Measurements from ENCODE around the gene FUT6. TPM values are rescaled to one million over a fixed set of nuclear protein-coding genes. Genes with fewer than 3 reads are reported as not detected.
A peak's percentile ranks its signal among the peaks of the same experiment; 100 is the strongest.

FUT6 gene
- total RNA-seq, 4 donors from 2014 or later, result not detected

DNA sequence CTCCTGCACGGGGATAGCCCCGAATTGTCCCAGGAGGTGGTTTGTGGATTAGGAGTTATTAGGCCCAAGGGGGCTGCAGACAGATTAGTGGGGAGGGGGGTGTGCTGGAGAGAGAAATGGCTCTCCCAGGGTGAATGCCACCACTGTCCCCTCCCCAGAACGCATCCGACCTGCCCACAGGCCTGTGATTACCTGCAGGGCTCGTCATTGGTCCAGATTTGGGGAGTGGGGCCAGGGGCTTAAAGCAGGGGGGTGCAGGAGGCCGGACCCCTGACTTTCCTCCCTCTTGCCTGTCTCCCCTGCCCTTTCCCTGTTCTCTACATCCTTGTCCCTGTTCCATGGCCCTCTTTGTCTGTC, 33.4 kb downstream of the FUT6 start:
- WGBS, 2 donors, result 31 to 41% methylated on average over 6 of the region's 6 CpGs
- DNase-seq, result no peak

GRCh38 chr19:5805462-5806132, 33.9 kb downstream of the FUT6 start:
- TF ChIP-seq, protein P1, sequence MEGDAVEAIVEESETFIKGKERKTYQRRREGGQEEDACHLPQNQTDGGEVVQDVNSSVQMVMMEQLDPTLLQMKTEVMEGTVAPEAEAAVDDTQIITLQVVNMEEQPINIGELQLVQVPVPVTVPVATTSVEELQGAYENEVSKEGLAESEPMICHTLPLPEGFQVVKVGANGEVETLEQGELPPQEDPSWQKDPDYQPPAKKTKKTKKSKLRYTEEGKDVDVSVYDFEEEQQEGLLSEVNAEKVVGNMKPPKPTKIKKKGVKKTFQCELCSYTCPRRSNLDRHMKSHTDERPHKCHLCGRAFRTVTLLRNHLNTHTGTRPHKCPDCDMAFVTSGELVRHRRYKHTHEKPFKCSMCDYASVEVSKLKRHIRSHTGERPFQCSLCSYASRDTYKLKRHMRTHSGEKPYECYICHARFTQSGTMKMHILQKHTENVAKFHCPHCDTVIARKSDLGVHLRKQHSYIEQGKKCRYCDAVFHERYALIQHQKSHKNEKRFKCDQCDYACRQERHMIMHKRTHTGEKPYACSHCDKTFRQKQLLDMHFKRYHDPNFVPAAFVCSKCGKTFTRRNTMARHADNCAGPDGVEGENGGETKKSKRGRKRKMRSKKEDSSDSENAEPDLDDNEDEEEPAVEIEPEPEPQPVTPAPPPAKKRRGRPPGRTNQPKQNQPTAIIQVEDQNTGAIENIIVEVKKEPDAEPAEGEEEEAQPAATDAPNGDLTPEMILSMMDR (IDR thresholded peaks at IDR 0.05), result peak; percentile 25 to 77 (median 64)
- no peak for TF ChIP-seq POLR2A (IDR thresholded peaks at IDR 0.05)
- Histone ChIP-seq H3K4me1 (peaks cover 9 to 25% of the 10 kb centered on the region in 2 donors), H3K9me3 (no peaks in the 10 kb centered on the region), H3K27ac (peak overlapping the region in 1 of 3 donors; percentile 58), H3K36me3 (no peaks in the 10 kb centered on the region), H3K27me3 (peaks cover 3% of the 10 kb centered on the region), H3K4me3 (replicated peaks in 1 of 3) (peak overlapping the region in 1 of 3 donors; percentile 35)
- intact Hi-C loops (cut with DNase I), result loop anchor here (2.0 to 10.0 kb wide), 3 partner anchors 87 to 217 kb away; no protein-coding TSS in a partner anchor
- 1 to 7% methylated on average over 13 to 32 of the region's 46 CpGs for WGBS, 2 donors
- peak; percentile 79 to 82 for DNase-seq

More for the DNA sequence above, 33.4 kb downstream of the FUT6 start:
- intact Hi-C loops (cut with DNase I), result loop anchor here (5.0 to 10.0 kb wide), 2 partner anchors 159 to 216 kb away; no protein-coding TSS in a partner anchor
- Histone ChIP-seq H3K36me3 (no peaks in the 10 kb centered on the region), H3K4me1 (peaks cover 9 to 25% of the 10 kb centered on the region in 2 donors), H3K4me3 (replicated peaks in 1 of 3) (no peak overlapping the region), H3K27ac (no peak overlapping the region), H3K27me3 (peaks cover 3% of the 10 kb centered on the region), H3K9me3 (no peaks in the 10 kb centered on the region)
- no peak for TF ChIP-seq POLR2A (IDR thresholded peaks at IDR 0.05)
- TF ChIP-seq, protein P1 (IDR thresholded peaks at IDR 0.05), result peak in 2 of 6 experiments; percentile 5 to 8

GRCh38 chr19:5804516-5805461, 34.7 kb downstream of the FUT6 start, which contains the start of gene NRTN:
Gene NRTN, plus strand, starts transcription at chr19:5805067. Its CDS starts 19,099 bp downstream, at chr19:5824166.
- Histone ChIP-seq H3K27ac (peak within 1 kb of the TSS in 1 of 3 donors; percentile 58), H3K4me1 (peaks cover 9 to 25% of the 10 kb centered on the region in 2 donors), H3K27me3 (peaks cover 3% of the 10 kb centered on the region), H3K36me3 (no peaks in the 10 kb centered on the region), H3K4me3 (replicated peaks in 1 of 3) (peak within 1 kb of the TSS in 1 of 3 donors; percentile 35), H3K9me3 (no peaks in the 10 kb centered on the region)
- TF ChIP-seq, protein P1 (IDR thresholded peaks at IDR 0.05), result no peak
- no peak for TF ChIP-seq POLR2A (IDR thresholded peaks at IDR 0.05)
- WGBS, 2 donors, result 5 to 12% methylated on average over 5 to 15 of the region's 107 CpGs
- no peak for DNase-seq
- intact Hi-C loops (cut with DNase I), result loop anchor here (2.0 to 10.0 kb wide), 3 partner anchors 88 to 218 kb away; no protein-coding TSS in a partner anchor

DNA sequence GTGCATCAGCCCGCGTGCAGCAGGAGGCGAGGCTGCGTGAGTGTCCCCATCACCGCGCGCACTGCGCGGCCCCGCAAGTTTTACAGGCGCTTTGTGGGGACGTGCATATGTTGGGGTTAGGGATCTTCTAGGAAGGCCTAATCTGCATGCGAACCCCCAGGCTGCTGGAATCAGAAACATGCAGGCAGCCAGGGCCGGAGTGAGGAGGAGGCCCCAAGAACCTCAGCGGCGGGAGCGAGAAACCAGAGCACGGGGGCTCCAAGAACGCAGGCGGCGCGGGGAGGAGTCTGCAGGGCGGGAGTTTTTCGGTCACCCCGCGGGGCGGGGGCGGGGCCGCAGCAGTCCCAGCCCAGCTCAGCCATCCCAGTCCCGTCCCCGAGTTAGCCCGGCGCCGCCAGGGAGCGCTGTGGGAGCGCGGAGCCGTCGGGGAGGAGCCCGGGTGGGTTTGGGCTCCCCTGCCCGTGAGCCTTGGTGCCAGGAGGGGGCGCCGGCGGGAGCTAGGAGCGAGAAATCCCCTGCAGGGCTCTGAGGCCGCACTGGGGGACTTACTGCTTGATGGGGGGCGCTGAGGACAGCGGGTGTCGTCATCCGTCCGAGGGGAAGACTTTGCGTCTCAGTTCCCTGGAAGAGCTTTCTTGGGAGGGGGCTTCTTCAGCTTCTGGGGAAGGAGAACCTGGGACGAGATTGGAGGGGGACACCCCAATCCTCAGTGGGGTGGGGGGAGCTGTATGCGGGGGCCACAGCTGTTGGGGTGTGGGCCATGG, 35.6 kb downstream of the FUT6 start:
- Histone ChIP-seq H3K36me3 (no peaks in the 10 kb centered on the region), H3K27me3 (peaks cover 3% of the 10 kb centered on the region), H3K4me1 (peaks cover 9 to 25% of the 10 kb centered on the region in 2 donors), H3K27ac (no peak overlapping the region), H3K9me3 (no peaks in the 10 kb centered on the region), H3K4me3 (replicated peaks in 1 of 3) (peak overlapping the region in 1 of 3 donors; percentile 14)
- intact Hi-C loops (cut with DNase I), result loop anchor here (2.0 to 10.0 kb wide), 2 partner anchors 89 to 161 kb away; no protein-coding TSS in a partner anchor
- DNase-seq, result peak; percentile 75 to 80
- WGBS, 2 donors, result 4 to 5% methylated on average over 5 to 18 of the region's 54 CpGs
- no peak for TF ChIP-seq POLR2A (IDR thresholded peaks at IDR 0.05)
- TF ChIP-seq, protein P1 (IDR thresholded peaks at IDR 0.05), result peak; percentile 60 to 94 (median 84)

Measured in thyroid gland (tissue), 4 donors.